GM23338 (cell line): ENCODE data around the gene IFNA5. TPM values are rescaled to one million over a fixed set of nuclear protein-coding genes. Genes with fewer than 3 reads are reported as not detected.

Experiments
- ATAC-seq: fragments of 200-7000 bp; cut with Tn5 transposase; 3 replicates; pipeline ENCODE4 v1.9.1; 2020
- DNase-seq: peaks from one replicate; pipeline ENCODE4 v3.0.0-alpha.2; 2015; ENCODE audit warnings: low spot score
- H2AFZ ChIP-seq: fragments of 200-600 bp; sonication (generic); 2 replicates; pipeline ENCODE4 v1.8.0; 2016; ENCODE audit warnings: antibody characterized with exemption, mild to moderate bottlenecking, moderate library complexity
- H3F3A ChIP-seq: fragments of 200-600 bp; sonication (generic); replicated peaks from 2 replicates; pipeline ENCODE4 v1.8.0; 2017; ENCODE audit warnings: antibody characterized with exemption, mixed run types, low read depth
- H3K27ac ChIP-seq: fragments of 200-600 bp; sonication (generic); 2 replicates; pipeline ENCODE4 v1.6.1; 2016; ENCODE audit warnings: low read depth
- H3K27me3 ChIP-seq: fragments of 200-600 bp; sonication (generic); 2 replicates; pipeline ENCODE4 v1.8.0; 2016; ENCODE audit warnings: mild to moderate bottlenecking, mixed run types, moderate library complexity; ENCODE audit not compliant: insufficient read depth
- H3K36me3 ChIP-seq: fragments of 200-600 bp; sonication (generic); 2 replicates; pipeline ENCODE4 v1.8.0; 2016; ENCODE audit warnings: mild to moderate bottlenecking; ENCODE audit not compliant: insufficient read depth
- H3K4me1 ChIP-seq: fragments of 200-600 bp; sonication (generic); 2 replicates; pipeline ENCODE4 v1.8.0; 2016; ENCODE audit warnings: mild to moderate bottlenecking, moderate library complexity; ENCODE audit not compliant: insufficient read depth
- H3K4me2 ChIP-seq: fragments of 200-600 bp; sonication (generic); 2 replicates; pipeline ENCODE4 v1.7.1; 2017; ENCODE audit warnings: mixed run types
- H3K4me3 ChIP-seq: fragments of 200-600 bp; sonication (generic); 2 replicates; pipeline ENCODE4 v1.6.1; 2016; ENCODE audit warnings: mixed run types
- H3K79me2 ChIP-seq: fragments of 200-600 bp; sonication (generic); replicated peaks from 2 replicates; pipeline ENCODE4 v1.8.0; 2017; ENCODE audit warnings: mild to moderate bottlenecking; ENCODE audit not compliant: insufficient read depth
- H3K9me2 ChIP-seq: fragments of 200-600 bp; sonication (generic); 2 replicates; pipeline ENCODE4 v1.8.0; 2017; ENCODE audit not compliant: insufficient read depth
- H4K20me1 ChIP-seq: fragments of 200-600 bp; sonication (generic); replicated peaks from 2 replicates; pipeline ENCODE4 v1.8.0; 2017; ENCODE audit warnings: mild to moderate bottlenecking; ENCODE audit not compliant: insufficient read depth
- H3K27ac Mint-ChIP-seq: 2 replicates; pipeline ENCODE4 v1.8.0; 2020; ENCODE audit warnings: inconsistent platforms, mild to moderate bottlenecking, moderate library complexity, mixed read lengths
- H3K27me3 Mint-ChIP-seq: 3 replicates; pipeline ENCODE4 v1.8.0; 2022; ENCODE audit warnings: low read depth, mild to moderate bottlenecking, moderate library complexity, mixed read lengths, inconsistent platforms; ENCODE audit not compliant: insufficient read depth, poor library complexity
- H3K36me3 Mint-ChIP-seq: 3 replicates; pipeline ENCODE4 v1.8.0; 2021; ENCODE audit warnings: low read depth, mild to moderate bottlenecking, inconsistent platforms, moderate library complexity, mixed read lengths
- H3K4me1 Mint-ChIP-seq: 3 replicates; pipeline ENCODE4 v1.8.0; 2020; ENCODE audit warnings: mild to moderate bottlenecking, inconsistent platforms, mixed read lengths
- H3K4me3 Mint-ChIP-seq: 3 replicates; pipeline ENCODE4 v1.8.0; 2021; ENCODE audit warnings: moderate library complexity, mild to moderate bottlenecking, inconsistent platforms, mixed read lengths
- H3K9me3 Mint-ChIP-seq: 3 replicates; pipeline ENCODE4 v1.8.0; 2020; ENCODE audit warnings: moderate library complexity, mild to moderate bottlenecking, inconsistent platforms, mixed read lengths
- CREB1 ChIP-seq: fragments of 250-450 bp; sonication (Bioruptor Pico); IDR thresholded peaks from 2 replicates; pipeline ENCODE4 v1.5.0; 2020; ENCODE audit warnings: low read depth, mild to moderate bottlenecking, moderate library complexity
- CTCF ChIP-seq, 2 experiments: fragments of 200-600 bp in 1 of 2; sonication (generic) in 1 of 2; conservative IDR thresholded peaks; 2 replicates each; pipeline versions ENCODE4 v1.5.1 to v1.6.1; 2016 to 2017; ENCODE audit warnings: antibody characterized with exemption in 2 of 2, low read depth in 2 of 2, mild to moderate bottlenecking in 2 of 2, moderate library complexity in 1 of 2
- ETS1 ChIP-seq: IDR thresholded peaks from 2 replicates; pipeline ENCODE4 v1.6.1; 2016; ENCODE audit warnings: antibody characterized with exemption
- EZH2 ChIP-seq: fragments of 200-600 bp; sonication (generic); IDR thresholded peaks from one replicate; pipeline ENCODE4 v1.8.0; 2017; ENCODE audit warnings: antibody characterized with exemption, mild to moderate bottlenecking, low read depth; ENCODE audit not compliant: unreplicated experiment
- EZH2phosphoT487 ChIP-seq: fragments of 200-600 bp; sonication (generic); IDR thresholded peaks from one replicate; pipeline ENCODE4 v1.8.1; 2018; ENCODE audit warnings: antibody characterized with exemption; ENCODE audit not compliant: unreplicated experiment
- JUNB ChIP-seq: IDR thresholded peaks from one replicate; pipeline ENCODE4 v1.6.1; 2016; ENCODE audit warnings: antibody characterized with exemption; ENCODE audit not compliant: unreplicated experiment
- NANOG ChIP-seq: IDR thresholded peaks from 2 replicates; pipeline ENCODE4 v1.6.1; 2016; ENCODE audit warnings: antibody characterized with exemption, borderline replicate concordance
- POLR2AphosphoS5 ChIP-seq: IDR thresholded peaks from 2 replicates; pipeline ENCODE4 v1.6.1; 2016; ENCODE audit warnings: antibody characterized with exemption, low read depth
- STAT1 ChIP-seq: IDR thresholded peaks from one replicate; pipeline ENCODE4 v1.6.1; 2016; ENCODE audit warnings: antibody characterized with exemption; ENCODE audit not compliant: unreplicated experiment
- ZNF331 ChIP-seq: fragments of 250-450 bp; sonication (Bioruptor Pico); IDR thresholded peaks from 2 replicates; pipeline ENCODE4 v1.5.0; 2020; ENCODE audit warnings: low read depth, mild to moderate bottlenecking, moderate library complexity
- polyA plus RNA-seq: library from polyadenylated mRNA; unstranded; fragments of >200 nt; fragmentation: Nextera tagmentation; extraction: Ambion mirVana; gene quantifications from 2 replicates; pipeline ENCODE4 v1.2.1, GENCODE V29; 2016
- total RNA-seq: library from RNA; depleted of rRNA; stranded (reverse); fragments of >200 nt; shearing (Covaris generic); gene quantifications from 2 replicates; pipeline ENCODE4 v1.2.3, GENCODE V29; 2014

IFNA5 gene
- total and polyA plus RNA-seq, 2 experiments from 2014 or later = not detected

- peaks cover 29% of the 10 kb centered on the region for H3K4me1 Mint-ChIP-seq
- no peaks in the 10 kb centered on the region for H3F3A ChIP-seq
- TF ChIP-seq ETS1 (0 out of 2 replicates have a peak, but pooled peaks have one; percentile 42), STAT1 (no peak), POLR2AphosphoS5 (peak; percentile 87)
- peaks cover 14% of the 10 kb centered on the region for H3K4me1 ChIP-seq
- peak within 1 kb of the TSS; percentile 91 for H3K27ac Mint-ChIP-seq
- ATAC-seq (peak; percentile 97), DNase-seq (peak; percentile 95)
- H2AFZ ChIP-seq = peak within 1 kb of the TSS; percentile 98
- H3K4me2 ChIP-seq = peak within 1 kb of the TSS; percentile 93
- H3K9me3 Mint-ChIP-seq = no peaks in the 10 kb centered on the region
- H3K27ac ChIP-seq = peak within 1 kb of the TSS; percentile 78
- no peaks in the 10 kb centered on the region for H3K9me2 ChIP-seq
- H3K27me3 ChIP-seq = no peaks in the 10 kb centered on the region
- peaks cover 4% of the 10 kb centered on the region for H3K27me3 Mint-ChIP-seq
- H3K79me2 ChIP-seq = peaks cover 50% of the 10 kb centered on the region
- H3K4me3 ChIP-seq = peak within 1 kb of the TSS; percentile 79
- no peaks in the 10 kb centered on the region for H3K36me3 ChIP-seq
- peak within 1 kb of the TSS; percentile 87 for H3K4me3 Mint-ChIP-seq
- peaks cover 12% of the 10 kb centered on the region; the same call in 2 of the 3 replicates for H3K36me3 Mint-ChIP-seq
- peaks cover 15% of the 10 kb centered on the region for H4K20me1 ChIP-seq
Observed at GRCh38 chr9:21334701-21335632, 29.9 kb upstream of the IFNA5 start, which contains the start of gene KLHL9. Gene KLHL9, minus strand, starts transcription at chr9:21335404. Its CDS starts 545 bp downstream, at chr9:21334859.

- no peak overlapping the region for H3K27ac ChIP-seq
- no peaks in the 10 kb centered on the region for H3K9me2 ChIP-seq
- peak overlapping the region; percentile 87 for H3K4me3 Mint-ChIP-seq
- no peak for TF ChIP-seq ETS1
- peaks cover 14% of the 10 kb centered on the region for H3K4me1 ChIP-seq
- peaks cover 4% of the 10 kb centered on the region for H3K27me3 Mint-ChIP-seq
- H3K27ac Mint-ChIP-seq = no peak overlapping the region
- H3K36me3 ChIP-seq = no peaks in the 10 kb centered on the region
- no peaks in the 10 kb centered on the region for H3K9me3 Mint-ChIP-seq
- peaks cover 12% of the 10 kb centered on the region; the same call in 2 of the 3 replicates for H3K36me3 Mint-ChIP-seq
- ATAC-seq (no peak), DNase-seq (no peak)
- H4K20me1 ChIP-seq = peaks cover 15% of the 10 kb centered on the region
- H3K27me3 ChIP-seq = no peaks in the 10 kb centered on the region
- H3K4me3 ChIP-seq = peak overlapping the region; percentile 79
- H3F3A ChIP-seq = no peaks in the 10 kb centered on the region
- no peak overlapping the region for H2AFZ ChIP-seq
- H3K79me2 ChIP-seq = peaks cover 53% of the 10 kb centered on the region
- H3K4me2 ChIP-seq = peak overlapping the region; percentile 93
- H3K4me1 Mint-ChIP-seq = peaks cover 29% of the 10 kb centered on the region
Observed at GRCh38 chr9:21333226-21333625, 28.1 kb upstream of the IFNA5 start.

- H3K4me3 ChIP-seq = peak overlapping the region; percentile 79; the same call in 1 of the 2 replicates
- no peak for DNase-seq
- H3K4me1 ChIP-seq = peaks cover 14% of the 10 kb centered on the region
- H3F3A ChIP-seq = no peaks in the 10 kb centered on the region
- TF ChIP-seq CTCF (conservative IDR thresholded peaks at IDR 0.05; ENCODE audit: low read depth in 2 of 2) (no peak), EZH2 (no peak), CREB1 (CRISPR knock-in tag) (no peak), ETS1 (no peak), JUNB (no peak), EZH2phosphoT487 (no peak), ZNF331 (CRISPR knock-in tag) (no peak), NANOG (no peak)
- no peaks in the 10 kb centered on the region for H3K27me3 ChIP-seq
- no peak overlapping the region for H2AFZ ChIP-seq
- Mint-ChIP-seq H3K27me3 (peaks cover 4% of the 10 kb centered on the region), H3K27ac (no peak overlapping the region), H3K4me1 (peaks cover 29% of the 10 kb centered on the region), H3K36me3 (peaks cover 12% of the 10 kb centered on the region; the same call in 2 of the 3 replicates), H3K4me3 (no peak overlapping the region; the same call in 2 of the 3 replicates), H3K9me3 (no peaks in the 10 kb centered on the region)
- no peaks in the 10 kb centered on the region for H3K9me2 ChIP-seq
- H3K79me2 ChIP-seq = peaks cover 53% of the 10 kb centered on the region
- H4K20me1 ChIP-seq = peaks cover 15% of the 10 kb centered on the region
- H3K36me3 ChIP-seq = no peaks in the 10 kb centered on the region
- H3K4me2 ChIP-seq = peak overlapping the region; percentile 9; the same call in 1 of the 2 replicates
- H3K27ac ChIP-seq = no peak overlapping the region
- no peak for ATAC-seq
Observed at GRCh38 chr9:21331676-21332402, 26.7 kb upstream of the IFNA5 start.
